Bronchial epithelial cell (primary cell): ENCODE results near the gene CTPS2. TPM values are rescaled to one million over a fixed set of nuclear protein-coding genes. Genes with fewer than 3 reads are reported as not detected.
A peak's percentile ranks its signal among the peaks of the same experiment; 100 is the strongest.

Experiments used
- DNase-seq: peaks from one replicate; pipeline ENCODE4 v3.0.0-alpha.2; 2010; ENCODE audit warnings: low read depth
- FAIRE-seq: peaks from 2 replicates; lab custom pipeline; 2011; peaks lifted over from hg19 to GRCh38; lab: Jason Lieb, UNC
- H3K27me3 ChIP-seq: 2 replicates; pipeline ENCODE4 v1.5.1; 2011; ENCODE audit warnings: low read length; ENCODE audit not compliant: control insufficient read depth, insufficient read depth
- H3K36me3 ChIP-seq: 2 replicates; pipeline ENCODE4 v1.5.1; 2011; ENCODE audit warnings: low read length; ENCODE audit not compliant: control insufficient read depth, insufficient read depth
- H3K4me3 ChIP-seq: 2 replicates; pipeline ENCODE4 v1.5.1; 2011; ENCODE audit warnings: mild to moderate bottlenecking, low read depth, low read length, control low read depth
- total RNA-seq: library from RNA; depleted of rRNA; stranded (reverse); fragments of >200 nt; gene quantifications from 2 replicates; pipeline ENCODE4 v1.2.1, GENCODE V29; 2014
- TF ChIP-seq, protein P1 (sequence below): IDR thresholded peaks from 2 replicates; pipeline ENCODE4 v1.5.1; 2011; ENCODE audit warnings: mild to moderate bottlenecking, moderate library complexity, low read length, control low read depth, inconsistent platforms; ENCODE audit not compliant: insufficient read depth, severe bottlenecking

CTPS2 gene
- total RNA-seq, 1 donor from 2014 or later, result 5.8 TPM

DNA sequence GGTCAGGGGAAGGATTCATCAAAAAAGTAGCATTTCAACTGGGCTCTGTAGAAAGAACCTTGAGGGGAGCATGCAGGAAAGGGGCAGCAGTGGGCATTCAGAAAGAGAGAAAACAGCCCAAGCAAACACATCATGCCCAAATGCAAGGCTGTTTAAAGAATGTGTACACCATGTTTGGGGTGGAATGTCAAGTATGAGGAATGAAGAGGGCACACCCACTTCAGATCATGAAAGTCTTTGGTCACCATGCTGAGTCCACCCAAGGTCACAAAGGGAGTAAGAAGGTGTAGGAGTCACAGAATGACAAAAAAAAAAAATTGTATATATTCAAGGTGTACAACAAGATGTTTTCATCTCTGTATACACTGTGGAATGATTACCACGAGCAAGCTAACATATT lies 53.1 kb downstream of the CTPS2 start:
- Histone ChIP-seq H3K4me3 (no peak overlapping the region), H3K27me3 (no peaks in the 10 kb centered on the region), H3K36me3 (no peaks in the 10 kb centered on the region)
- DNase-seq (no peak), FAIRE-seq (no peak)
- TF ChIP-seq, protein P1, sequence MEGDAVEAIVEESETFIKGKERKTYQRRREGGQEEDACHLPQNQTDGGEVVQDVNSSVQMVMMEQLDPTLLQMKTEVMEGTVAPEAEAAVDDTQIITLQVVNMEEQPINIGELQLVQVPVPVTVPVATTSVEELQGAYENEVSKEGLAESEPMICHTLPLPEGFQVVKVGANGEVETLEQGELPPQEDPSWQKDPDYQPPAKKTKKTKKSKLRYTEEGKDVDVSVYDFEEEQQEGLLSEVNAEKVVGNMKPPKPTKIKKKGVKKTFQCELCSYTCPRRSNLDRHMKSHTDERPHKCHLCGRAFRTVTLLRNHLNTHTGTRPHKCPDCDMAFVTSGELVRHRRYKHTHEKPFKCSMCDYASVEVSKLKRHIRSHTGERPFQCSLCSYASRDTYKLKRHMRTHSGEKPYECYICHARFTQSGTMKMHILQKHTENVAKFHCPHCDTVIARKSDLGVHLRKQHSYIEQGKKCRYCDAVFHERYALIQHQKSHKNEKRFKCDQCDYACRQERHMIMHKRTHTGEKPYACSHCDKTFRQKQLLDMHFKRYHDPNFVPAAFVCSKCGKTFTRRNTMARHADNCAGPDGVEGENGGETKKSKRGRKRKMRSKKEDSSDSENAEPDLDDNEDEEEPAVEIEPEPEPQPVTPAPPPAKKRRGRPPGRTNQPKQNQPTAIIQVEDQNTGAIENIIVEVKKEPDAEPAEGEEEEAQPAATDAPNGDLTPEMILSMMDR, result no peak

DNA sequence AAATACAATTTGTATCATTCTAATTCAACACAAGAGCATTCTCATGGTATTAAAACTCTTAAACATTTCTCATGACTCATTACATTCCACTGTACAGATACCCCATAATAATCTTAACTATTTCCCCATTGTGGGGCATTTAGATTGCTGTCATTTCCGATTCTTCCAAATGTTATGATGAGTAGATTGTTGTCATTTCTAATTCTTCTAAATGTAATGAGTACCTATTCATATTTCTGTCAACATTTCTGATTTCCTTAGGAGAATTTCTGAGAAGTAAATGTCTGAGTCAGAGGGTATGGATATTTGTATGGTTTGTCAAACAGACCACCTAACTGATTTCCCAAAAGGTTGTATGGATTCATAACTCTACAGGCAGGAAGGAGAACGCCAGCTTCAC lies 54.2 kb downstream of the CTPS2 start:
- H3K27me3 ChIP-seq, result no peaks in the 10 kb centered on the region
- TF ChIP-seq, protein P1, result no peak
- H3K4me3 ChIP-seq, result no peak overlapping the region
- FAIRE-seq, result no peak
- H3K36me3 ChIP-seq, result no peaks in the 10 kb centered on the region
- DNase-seq, result peak; percentile 21

DNA sequence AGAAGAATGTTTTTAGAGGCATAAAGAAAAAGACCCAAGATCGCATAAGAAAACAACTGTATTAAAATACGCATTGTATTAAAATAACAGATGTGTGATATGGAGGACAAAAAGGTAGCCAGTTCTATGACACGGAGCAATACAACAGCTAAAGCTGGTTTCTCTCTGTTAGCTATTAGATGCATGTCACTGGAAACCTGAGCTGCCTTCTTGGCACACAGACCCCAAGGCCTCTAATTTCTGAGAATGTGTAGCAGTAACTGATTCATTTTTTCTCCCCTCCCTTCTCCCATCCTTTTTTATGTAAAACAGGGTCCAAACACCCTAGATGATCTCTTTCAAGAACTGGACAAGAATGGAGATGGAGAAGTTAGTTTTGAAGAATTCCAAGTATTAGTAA lies 58.4 kb downstream of the CTPS2 start:
- TF ChIP-seq, protein P1, result no peak
- DNase-seq (no peak), FAIRE-seq (no peak)
- H3K36me3 ChIP-seq, result no peaks in the 10 kb centered on the region
- no peak overlapping the region for H3K4me3 ChIP-seq
- H3K27me3 ChIP-seq, result no peaks in the 10 kb centered on the region

DNA sequence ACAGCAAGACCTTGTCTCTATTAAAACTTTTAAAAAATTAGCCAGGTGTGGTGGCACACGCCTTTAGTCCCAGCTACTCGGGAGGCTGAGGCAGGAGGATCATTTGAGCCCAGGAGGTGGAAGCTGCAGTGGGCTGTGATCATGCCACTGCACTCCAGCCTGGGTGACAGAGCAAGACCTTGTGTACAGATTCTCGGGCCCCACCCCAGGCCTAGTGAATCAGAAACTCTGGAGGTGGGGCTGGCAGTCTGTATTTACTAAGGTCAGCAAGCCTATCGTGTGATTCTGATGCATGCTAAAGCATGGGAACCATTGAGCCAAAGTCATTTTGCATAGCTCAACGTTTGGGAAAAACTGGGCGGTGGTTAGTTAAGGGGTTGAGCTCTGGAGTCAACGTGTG lies 59.0 kb downstream of the CTPS2 start:
- no peak for DNase-seq
- Histone ChIP-seq H3K4me3 (no peak overlapping the region), H3K27me3 (no peaks in the 10 kb centered on the region), H3K36me3 (no peaks in the 10 kb centered on the region)
- TF ChIP-seq, protein P1, result no peak
- FAIRE-seq, result no peak

DNA sequence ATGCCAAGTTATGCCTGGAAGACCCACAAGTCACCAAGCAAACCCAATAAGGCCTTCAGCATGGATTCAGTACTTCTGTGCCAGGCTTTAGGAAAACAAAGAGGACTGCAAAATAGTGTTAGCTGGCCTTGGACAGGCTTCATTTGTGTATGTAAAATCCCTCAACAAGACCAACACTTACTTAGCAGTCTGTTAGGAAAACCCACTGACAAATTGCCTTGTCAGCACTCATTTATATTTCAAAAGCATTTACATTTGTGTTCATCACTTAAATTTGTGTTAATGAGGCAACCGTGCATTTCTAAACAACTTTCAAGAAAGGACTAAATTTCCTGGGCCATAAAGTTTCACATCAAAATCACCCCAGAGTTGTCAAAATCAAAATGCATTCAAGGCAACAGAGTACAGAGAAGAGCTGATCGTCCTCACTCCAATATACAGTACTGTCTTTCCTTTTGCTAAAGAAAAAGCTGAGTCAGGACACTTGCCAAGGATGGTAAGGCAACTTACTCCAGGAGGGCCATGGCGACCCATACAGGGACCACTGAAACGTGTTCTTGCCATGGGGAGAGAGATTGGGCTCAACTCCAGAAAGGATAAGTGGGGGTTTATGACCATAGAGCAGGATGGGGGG lies 61.0 kb downstream of the CTPS2 start:
- Histone ChIP-seq H3K4me3 (no peak overlapping the region), H3K36me3 (no peaks in the 10 kb centered on the region), H3K27me3 (no peaks in the 10 kb centered on the region)
- TF ChIP-seq, protein P1, result no peak
- DNase-seq (no peak), FAIRE-seq (no peak)

DNA sequence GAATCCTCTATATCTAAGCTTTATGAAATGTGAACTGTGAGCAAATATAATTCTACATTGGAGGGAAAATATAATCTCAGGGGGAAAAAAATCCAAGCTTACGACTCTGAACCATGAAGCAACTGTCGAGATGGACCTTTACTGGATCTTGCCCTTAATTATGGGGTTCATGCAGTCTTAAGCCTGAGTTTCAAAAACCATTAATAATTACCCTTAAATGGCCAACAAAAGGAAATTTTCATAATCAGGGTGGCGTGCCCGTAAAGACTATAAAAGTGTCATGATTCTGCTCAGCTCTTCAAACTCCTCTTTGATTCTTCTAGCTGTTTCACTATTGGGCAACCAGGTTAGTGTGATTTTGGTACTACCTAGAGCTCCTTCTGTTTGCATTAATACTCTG lies 62.6 kb downstream of the CTPS2 start, which contains the start of gene S100G:
S100G (plus strand) TSS at position 301 of the 400 bp plus-strand sequence. CDS start 849 bp downstream, outside the sequence.
- DNase-seq (no peak), FAIRE-seq (no peak)
- no peaks in the 10 kb centered on the region for H3K36me3 ChIP-seq

More for the DNA sequence above, 62.6 kb downstream of the CTPS2 start, which contains the start of gene S100G:
- no peak within 1 kb of the TSS for H3K4me3 ChIP-seq
- TF ChIP-seq, protein P1, result no peak
- no peaks in the 10 kb centered on the region for H3K27me3 ChIP-seq
